ENCODE results near the gene LSM14A.

DNA sequence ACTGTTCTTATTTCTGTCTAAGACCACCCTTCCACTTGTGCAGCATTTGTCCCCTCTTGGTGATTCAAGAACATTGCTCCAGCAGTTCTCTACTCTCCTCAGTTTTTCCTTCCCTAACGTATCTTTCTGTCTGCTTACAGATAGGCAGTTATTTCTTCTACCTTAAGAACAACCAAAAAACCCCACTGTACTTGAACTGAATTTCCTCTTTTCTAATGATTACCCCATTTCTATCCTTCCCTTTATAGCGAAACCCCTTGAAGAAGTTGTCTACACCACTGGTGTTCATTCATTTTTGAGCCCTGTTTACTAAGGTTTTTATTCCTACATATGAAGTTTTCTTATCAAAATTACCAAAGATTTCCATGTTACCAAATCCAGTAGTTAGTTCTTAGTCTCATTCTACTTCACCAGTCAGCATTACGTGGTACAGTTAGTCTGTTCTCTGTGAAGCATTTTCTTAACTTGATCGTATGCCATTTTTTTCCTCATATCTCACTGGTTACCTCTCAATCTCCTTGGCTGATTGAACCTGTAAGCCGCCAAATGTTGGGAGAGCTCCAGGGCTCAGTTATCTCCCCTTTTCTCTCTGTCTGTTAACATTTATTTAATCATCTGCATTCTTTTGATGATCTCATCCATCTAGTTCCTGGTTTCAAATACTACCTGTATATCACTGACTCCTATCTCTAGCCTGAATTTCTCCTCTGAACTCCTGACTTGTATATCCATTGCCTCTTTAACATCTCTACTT, 9.0 kb downstream of the LSM14A start:
- TF ChIP-seq, protein P1, sequence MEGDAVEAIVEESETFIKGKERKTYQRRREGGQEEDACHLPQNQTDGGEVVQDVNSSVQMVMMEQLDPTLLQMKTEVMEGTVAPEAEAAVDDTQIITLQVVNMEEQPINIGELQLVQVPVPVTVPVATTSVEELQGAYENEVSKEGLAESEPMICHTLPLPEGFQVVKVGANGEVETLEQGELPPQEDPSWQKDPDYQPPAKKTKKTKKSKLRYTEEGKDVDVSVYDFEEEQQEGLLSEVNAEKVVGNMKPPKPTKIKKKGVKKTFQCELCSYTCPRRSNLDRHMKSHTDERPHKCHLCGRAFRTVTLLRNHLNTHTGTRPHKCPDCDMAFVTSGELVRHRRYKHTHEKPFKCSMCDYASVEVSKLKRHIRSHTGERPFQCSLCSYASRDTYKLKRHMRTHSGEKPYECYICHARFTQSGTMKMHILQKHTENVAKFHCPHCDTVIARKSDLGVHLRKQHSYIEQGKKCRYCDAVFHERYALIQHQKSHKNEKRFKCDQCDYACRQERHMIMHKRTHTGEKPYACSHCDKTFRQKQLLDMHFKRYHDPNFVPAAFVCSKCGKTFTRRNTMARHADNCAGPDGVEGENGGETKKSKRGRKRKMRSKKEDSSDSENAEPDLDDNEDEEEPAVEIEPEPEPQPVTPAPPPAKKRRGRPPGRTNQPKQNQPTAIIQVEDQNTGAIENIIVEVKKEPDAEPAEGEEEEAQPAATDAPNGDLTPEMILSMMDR (IDR thresholded peaks at IDR 0.05), result no peak
- TF ChIP-seq SP1 (CRISPR knock-in tag; conservative IDR thresholded peaks at IDR 0.05), result no peak
- TF ChIP-seq, protein P2, sequence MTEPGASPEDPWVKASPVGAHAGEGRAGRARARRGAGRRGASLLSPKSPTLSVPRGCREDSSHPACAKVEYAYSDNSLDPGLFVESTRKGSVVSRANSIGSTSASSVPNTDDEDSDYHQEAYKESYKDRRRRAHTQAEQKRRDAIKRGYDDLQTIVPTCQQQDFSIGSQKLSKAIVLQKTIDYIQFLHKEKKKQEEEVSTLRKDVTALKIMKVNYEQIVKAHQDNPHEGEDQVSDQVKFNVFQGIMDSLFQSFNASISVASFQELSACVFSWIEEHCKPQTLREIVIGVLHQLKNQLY (CRISPR knock-in tag; IDR thresholded peaks at IDR 0.05), result no peak
- TF ChIP-seq, protein P3, sequence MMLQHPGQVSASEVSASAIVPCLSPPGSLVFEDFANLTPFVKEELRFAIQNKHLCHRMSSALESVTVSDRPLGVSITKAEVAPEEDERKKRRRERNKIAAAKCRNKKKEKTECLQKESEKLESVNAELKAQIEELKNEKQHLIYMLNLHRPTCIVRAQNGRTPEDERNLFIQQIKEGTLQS (CRISPR knock-in tag; conservative IDR thresholded peaks at IDR 0.05), result no peak
- no peak for TF ChIP-seq FOXP1 (CRISPR knock-in tag; IDR thresholded peaks at IDR 0.05; ENCODE audit: borderline replicate concordance)
- TF ChIP-seq ELF4 (CRISPR knock-in tag; IDR thresholded peaks at IDR 0.05; ENCODE audit: low read depth), result no peak
- no peak for TF ChIP-seq TEAD1 (CRISPR knock-in tag; IDR thresholded peaks at IDR 0.05)
- no peak for TF ChIP-seq GABPB1 (CRISPR knock-in tag; IDR thresholded peaks at IDR 0.05)
